GM12872 (cell line): ENCODE data around the gene FOXS1.

ENCODE experiments used
- TF ChIP-seq, protein P1 (sequence below): IDR thresholded peaks from 3 replicates; pipeline ENCODE4 v1.5.1; 2011; ENCODE audit warnings: low read depth, mild to moderate bottlenecking, low read length, moderate library complexity; ENCODE audit not compliant: insufficient read depth

The FOXS1 gene

DNA sequence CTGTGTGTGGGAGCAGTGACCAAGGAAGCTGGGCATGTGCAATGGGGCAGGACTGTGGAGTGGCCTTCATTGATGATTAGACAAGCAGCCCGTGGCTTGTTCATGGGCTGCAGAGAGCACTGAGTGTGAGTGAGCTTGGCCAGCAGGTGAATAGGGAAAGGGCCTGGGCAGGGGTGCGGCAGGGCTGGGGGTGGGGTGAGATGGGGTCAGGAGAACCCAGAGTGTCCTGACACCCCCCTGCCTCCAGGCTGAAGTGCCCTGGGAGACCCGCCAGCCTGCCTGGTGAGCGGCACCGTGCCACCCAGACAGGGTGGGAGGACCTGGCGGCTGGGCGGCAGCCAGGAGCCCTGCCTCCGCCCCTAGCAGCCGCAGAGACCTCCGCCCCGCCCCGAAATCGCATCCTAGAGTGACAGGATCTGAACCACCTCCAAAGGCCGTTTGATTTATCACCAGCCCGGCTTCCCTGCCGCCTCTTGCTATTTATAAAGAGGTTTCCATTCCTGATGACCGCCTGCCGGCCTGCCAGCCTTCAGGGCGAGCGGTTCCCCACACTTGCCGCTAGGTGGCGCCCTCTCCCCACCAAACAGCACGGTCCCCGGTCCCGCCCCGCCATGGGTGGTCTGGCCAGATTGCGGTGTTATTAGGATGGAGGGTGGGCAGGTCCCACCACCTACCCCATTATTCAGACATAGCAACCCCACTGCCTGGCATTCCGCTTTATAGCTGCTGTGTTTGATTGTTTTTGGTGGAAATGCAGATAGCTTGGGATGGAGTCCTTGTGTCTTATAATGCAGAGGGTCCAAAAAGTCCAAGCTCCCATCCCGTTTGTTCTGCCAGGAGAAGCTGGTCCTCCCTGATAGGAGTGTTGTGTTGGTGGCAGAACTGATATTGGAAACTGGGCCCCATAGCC is 22.7 kb downstream of the FOXS1 start:
- TF ChIP-seq, protein P1, sequence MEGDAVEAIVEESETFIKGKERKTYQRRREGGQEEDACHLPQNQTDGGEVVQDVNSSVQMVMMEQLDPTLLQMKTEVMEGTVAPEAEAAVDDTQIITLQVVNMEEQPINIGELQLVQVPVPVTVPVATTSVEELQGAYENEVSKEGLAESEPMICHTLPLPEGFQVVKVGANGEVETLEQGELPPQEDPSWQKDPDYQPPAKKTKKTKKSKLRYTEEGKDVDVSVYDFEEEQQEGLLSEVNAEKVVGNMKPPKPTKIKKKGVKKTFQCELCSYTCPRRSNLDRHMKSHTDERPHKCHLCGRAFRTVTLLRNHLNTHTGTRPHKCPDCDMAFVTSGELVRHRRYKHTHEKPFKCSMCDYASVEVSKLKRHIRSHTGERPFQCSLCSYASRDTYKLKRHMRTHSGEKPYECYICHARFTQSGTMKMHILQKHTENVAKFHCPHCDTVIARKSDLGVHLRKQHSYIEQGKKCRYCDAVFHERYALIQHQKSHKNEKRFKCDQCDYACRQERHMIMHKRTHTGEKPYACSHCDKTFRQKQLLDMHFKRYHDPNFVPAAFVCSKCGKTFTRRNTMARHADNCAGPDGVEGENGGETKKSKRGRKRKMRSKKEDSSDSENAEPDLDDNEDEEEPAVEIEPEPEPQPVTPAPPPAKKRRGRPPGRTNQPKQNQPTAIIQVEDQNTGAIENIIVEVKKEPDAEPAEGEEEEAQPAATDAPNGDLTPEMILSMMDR: peak; percentile 93

DNA sequence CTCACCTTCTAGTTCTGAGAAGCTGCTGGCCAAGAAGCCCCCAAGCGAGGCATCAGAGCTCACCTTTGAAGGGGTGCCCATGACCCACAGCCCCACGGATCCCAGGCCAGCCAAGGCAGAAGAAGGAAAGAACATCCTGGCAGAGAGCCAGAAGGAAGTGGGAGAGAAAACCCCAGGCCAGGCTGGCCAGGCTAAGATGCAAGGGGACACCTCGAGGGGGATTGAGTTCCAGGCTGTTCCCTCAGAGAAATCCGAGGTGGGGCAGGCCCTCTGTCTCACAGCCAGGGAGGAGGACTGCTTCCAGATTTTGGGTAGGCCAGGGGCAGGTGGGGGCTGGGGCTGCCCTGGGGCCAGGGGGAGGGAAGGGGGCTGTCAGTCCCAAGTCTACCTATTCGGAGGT is 24.0 kb downstream of the FOXS1 start:
- TF ChIP-seq, protein P1: no peak

DNA sequence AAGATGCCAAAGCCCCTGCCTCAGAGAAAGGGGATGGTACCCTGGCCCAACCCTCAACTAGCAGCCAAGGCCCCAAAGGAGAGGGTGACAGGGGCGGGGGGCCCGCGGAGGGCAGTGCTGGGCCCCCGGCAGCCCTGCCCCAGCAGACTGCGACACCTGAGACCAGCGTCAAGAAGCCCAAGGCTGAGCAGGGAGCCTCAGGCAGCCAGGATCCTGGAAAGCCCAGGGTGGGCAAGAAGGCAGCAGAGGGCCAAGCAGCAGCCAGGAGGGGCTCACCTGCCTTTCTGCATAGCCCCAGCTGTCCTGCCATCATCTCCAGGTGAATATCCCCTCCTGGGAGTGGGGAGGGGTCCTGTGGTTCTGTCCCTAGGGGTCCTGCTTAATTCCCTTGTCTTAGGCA is 25.2 kb downstream of the FOXS1 start:
- TF ChIP-seq, protein P1: no peak

DNA sequence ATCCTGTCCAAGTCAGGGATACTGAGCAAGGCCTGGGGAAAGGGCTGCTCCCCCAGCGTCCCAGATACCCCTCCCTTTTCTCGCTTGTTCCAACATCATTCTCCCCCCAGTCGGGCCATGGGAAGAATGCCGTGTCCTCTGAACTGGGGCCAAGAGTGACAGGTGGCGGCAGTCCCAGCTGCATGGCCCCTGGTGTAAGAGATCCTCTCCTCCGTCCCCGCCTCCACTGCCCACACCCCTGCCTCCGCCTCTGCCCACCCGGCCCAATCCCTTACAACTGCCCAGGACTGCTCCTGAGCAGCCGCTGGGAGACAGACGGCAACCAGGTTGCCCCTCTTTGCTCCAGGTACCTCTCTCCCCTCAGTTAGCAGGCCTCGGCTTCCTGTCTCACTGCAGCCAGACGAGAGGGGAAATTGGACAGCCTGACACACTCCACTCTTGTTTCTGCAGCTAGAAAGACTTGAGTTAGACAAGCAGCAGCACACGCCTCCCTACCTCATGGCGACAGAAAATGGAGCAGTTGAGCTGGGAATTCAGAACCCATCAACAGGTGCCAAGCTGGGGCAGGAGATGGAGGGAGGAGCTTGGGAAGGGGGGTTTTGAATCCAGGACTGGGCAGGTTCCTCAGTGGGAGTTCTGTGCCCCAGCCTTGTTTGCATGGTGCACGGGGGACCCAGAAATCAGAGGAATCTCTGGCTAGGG is 26.2 kb downstream of the FOXS1 start, which contains the start of gene MYLK2:
MYLK2 (plus strand) TSS at position 274 of the 702 bp plus-strand sequence; CDS start at position 499, 225 bp downstream.
- TF ChIP-seq, protein P1: no peak

DNA sequence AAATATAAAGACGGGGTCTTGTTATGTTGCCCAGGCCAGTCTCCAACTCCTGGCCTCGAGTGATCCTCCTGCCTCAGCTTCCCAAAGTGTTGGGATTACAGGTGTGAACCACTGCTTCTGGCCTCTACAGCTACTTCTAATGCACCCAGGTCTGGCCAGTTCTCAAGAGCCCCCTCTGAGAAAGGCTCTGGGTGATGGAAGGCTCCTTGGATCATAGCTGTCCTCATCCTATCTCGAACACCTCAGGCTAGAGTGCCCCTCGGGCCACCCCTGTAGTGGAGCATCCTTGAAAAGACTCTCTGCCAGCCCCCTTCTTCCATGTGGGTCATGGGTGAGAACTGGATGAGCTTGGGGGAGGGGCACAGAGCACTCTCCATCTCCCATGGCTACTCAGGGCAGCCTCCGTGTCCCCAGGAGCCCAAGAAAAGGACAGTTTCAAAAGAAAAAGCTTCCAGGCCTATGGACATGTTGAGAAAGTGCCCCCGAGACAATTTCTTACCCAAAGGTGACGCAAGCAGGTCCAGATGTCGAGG is 27.0 kb downstream of the FOXS1 start:
- TF ChIP-seq, protein P1: no peak

DNA sequence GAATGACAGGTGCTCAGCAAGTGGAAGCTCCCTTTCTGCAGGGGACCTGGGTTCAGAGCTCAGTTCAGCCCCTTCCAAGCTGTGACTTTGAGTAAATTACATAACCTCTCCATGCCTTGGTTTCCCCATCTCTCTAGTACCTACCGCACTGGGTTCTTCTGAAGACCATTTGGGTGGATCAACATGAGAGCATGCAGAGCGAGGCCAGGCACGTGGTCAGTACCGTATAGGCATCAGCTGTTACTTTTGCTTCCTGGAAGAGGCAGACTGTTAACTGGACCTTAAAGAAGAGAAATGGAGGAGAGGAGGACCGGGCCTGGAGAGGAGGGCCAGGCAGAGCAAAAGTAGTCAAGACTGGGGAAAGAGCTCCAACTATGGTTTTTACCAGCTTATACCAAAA is 27.9 kb downstream of the FOXS1 start:
- TF ChIP-seq, protein P1: no peak

DNA sequence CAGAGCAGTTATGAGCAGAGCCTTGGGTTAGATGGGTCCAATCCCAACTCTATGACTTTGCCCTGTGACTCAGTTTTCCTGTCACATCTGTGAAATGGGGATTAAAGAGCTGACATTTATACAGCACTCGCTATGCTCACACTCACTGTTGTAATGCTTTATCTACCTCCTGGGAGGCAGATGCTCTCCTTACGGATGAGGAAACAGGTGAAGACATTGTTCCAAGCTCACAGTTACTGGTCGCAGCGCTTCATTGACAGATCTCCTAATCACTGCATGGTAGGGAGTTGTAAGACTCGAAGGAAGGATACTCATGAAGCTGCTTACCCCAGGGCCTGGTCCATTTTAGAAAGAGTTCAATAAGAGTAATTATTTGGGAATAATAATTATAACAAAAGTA is 29.2 kb downstream of the FOXS1 start:
- TF ChIP-seq, protein P1: no peak
